Endothelial cell of umbilical vein (primary cell): ENCODE measurements around the gene RIMS4. TPM values are rescaled to one million over a fixed set of nuclear protein-coding genes. Genes with fewer than 3 reads are reported as not detected.

Source experiments
- BruUV-seq: library from RNA; stranded (reverse); fragments of 400-500 nt; replicated peaks from 2 replicates; lab custom pipeline; 2021; lab: Mats Ljungman, UMichigan
- CTCF ChIA-PET: fragments of 300-600, 350-600 bp; sonication (Branson Sonifier 250); formaldehyde crosslinking; loops from one replicate; lab custom pipeline; 2021; ENCODE audit warnings: antibody characterized with exemption, inconsistent platforms; lab: Charles Lee
- POLR2A ChIA-PET: fragments of 300-600, 350-600 bp; sonication (Branson Sonifier 250); formaldehyde crosslinking; loops from one replicate; lab custom pipeline; 2021; ENCODE audit warnings: antibody characterized with exemption, inconsistent platforms; lab: Charles Lee
- DNase-seq: peaks from one replicate; pipeline ENCODE4 v3.0.0-alpha.2; 2011; ENCODE audit warnings: low read depth, low spot score
- FAIRE-seq: peaks from 2 replicates; lab custom pipeline; 2011; peaks lifted over from hg19 to GRCh38; lab: Jason Lieb, UNC
- H2AFZ ChIP-seq: 2 replicates; pipeline ENCODE4 v1.6.0; 2012; ENCODE audit warnings: low read depth, low read length, control low read depth, inconsistent platforms
- H3K27ac ChIP-seq: 2 replicates; pipeline ENCODE4 v1.5.1; 2011; ENCODE audit warnings: low read depth, mild to moderate bottlenecking, control low read depth, low read length, moderate library complexity; ENCODE audit not compliant: insufficient read depth
- H3K27me3 ChIP-seq, 2 experiments: 2 replicates each; pipeline versions ENCODE4 v1.6.0 to v1.6.1; 2011; ENCODE audit warnings: low read length in 2 of 2, mixed read lengths in 1 of 2; ENCODE audit not compliant: control insufficient read depth in 2 of 2, insufficient read depth in 2 of 2
- H3K36me3 ChIP-seq, 2 experiments: 2 replicates in 1 of 2; 3 replicates in 1 of 2; pipeline ENCODE4 v1.5.1; 2011; ENCODE audit warnings: low read length in 2 of 2, mild to moderate bottlenecking in 1 of 2, moderate library complexity in 1 of 2; ENCODE audit not compliant: control insufficient read depth in 2 of 2, insufficient read depth in 2 of 2; ENCODE audit errors: extremely low read depth in 1 of 2
- H3K4me1 ChIP-seq: 3 replicates; pipeline ENCODE4 v1.5.1; 2011; ENCODE audit warnings: mild to moderate bottlenecking, low read length; ENCODE audit not compliant: control insufficient read depth, insufficient read depth; ENCODE audit errors: extremely low read depth
- H3K4me2 ChIP-seq: 2 replicates; pipeline ENCODE4 v1.6.1; 2011; ENCODE audit warnings: low read length, control low read depth, mixed read lengths; ENCODE audit not compliant: insufficient read depth
- H3K4me3 ChIP-seq, 3 experiments: fragments of 200-600 bp in 1 of 3; sonication (generic), shearing (Covaris generic) in 1 of 3; replicated peaks in 1 of 3; 2 replicates each; pipeline ENCODE4 v1.5.1; 2011 to 2016; ENCODE audit warnings: control low read depth in 3 of 3, low read length in 3 of 3, mild to moderate bottlenecking in 2 of 3, inconsistent platforms in 1 of 3, low read depth in 1 of 3, moderate library complexity in 1 of 3; ENCODE audit not compliant: insufficient read depth in 1 of 3
- H3K79me2 ChIP-seq: 2 replicates; pipeline ENCODE4 v1.6.0; 2012; ENCODE audit warnings: low read length, inconsistent platforms; ENCODE audit not compliant: control insufficient read depth, insufficient read depth
- H3K9ac ChIP-seq: replicated peaks from 2 replicates; pipeline ENCODE3; 2011; ENCODE audit warnings: low read length, control low read depth; ENCODE audit not compliant: insufficient read depth; ENCODE audit errors: extremely low read depth
- H3K9me1 ChIP-seq: replicated peaks from 3 replicates; pipeline ENCODE4 v1.6.0; 2011; ENCODE audit warnings: mild to moderate bottlenecking, low read length; ENCODE audit not compliant: control insufficient read depth, insufficient read depth; ENCODE audit errors: extremely low read depth
- H3K9me3 ChIP-seq: replicated peaks from 2 replicates; pipeline ENCODE4 v1.5.1; 2012; ENCODE audit warnings: low read length, inconsistent platforms; ENCODE audit not compliant: control insufficient read depth, insufficient read depth
- H4K20me1 ChIP-seq: replicated peaks from 2 replicates; pipeline ENCODE3; 2011; ENCODE audit warnings: mild to moderate bottlenecking, low read length; ENCODE audit not compliant: control insufficient read depth, insufficient read depth; ENCODE audit errors: extremely low read depth
- CTCF ChIP-seq, 2 donors: IDR thresholded peaks; 1 replicate in 1 of 2; 2 replicates in 1 of 2; pipeline ENCODE4 v1.5.1; 2011; ENCODE audit warnings: low read length in 2 of 2, mild to moderate bottlenecking in 2 of 2, moderate library complexity in 2 of 2, control low read depth in 1 of 2, inconsistent platforms in 1 of 2, low read depth in 1 of 2; ENCODE audit not compliant: insufficient read depth in 1 of 2; ENCODE audit errors: extremely low read depth in 1 of 2
- EZH2 ChIP-seq: IDR thresholded peaks from 2 replicates; pipeline ENCODE4 v1.6.1; 2012; ENCODE audit warnings: borderline replicate concordance, low read depth, mild to moderate bottlenecking, moderate library complexity, low read length, inconsistent platforms; ENCODE audit not compliant: severe bottlenecking
- FOS ChIP-seq: IDR thresholded peaks from 2 replicates; pipeline ENCODE4 v1.6.1; 2011; ENCODE audit warnings: mild to moderate bottlenecking, low read length, moderate library complexity, borderline replicate concordance; ENCODE audit not compliant: insufficient read depth
- GATA2 ChIP-seq: IDR thresholded peaks from 2 replicates; pipeline ENCODE4 v1.7.0; 2011; ENCODE audit warnings: low read depth, mild to moderate bottlenecking, moderate library complexity, mixed read lengths, low read length; ENCODE audit not compliant: insufficient read length, insufficient read depth
- JUN ChIP-seq: IDR thresholded peaks from 2 replicates; pipeline ENCODE4 v1.6.1; 2011; ENCODE audit warnings: borderline replicate concordance, low read depth; ENCODE audit not compliant: insufficient read length, insufficient read depth
- MAX ChIP-seq: IDR thresholded peaks from 2 replicates; pipeline ENCODE4 v1.6.1; 2011; ENCODE audit not compliant: insufficient read depth, insufficient read length
- MYC ChIP-seq: IDR thresholded peaks from one replicate; pipeline ENCODE4 v1.6.1; 2011; ENCODE audit warnings: mild to moderate bottlenecking, low read depth, low read length
- POLR2A ChIP-seq: IDR thresholded peaks from 2 replicates; pipeline ENCODE4 v1.6.1; 2012; ENCODE audit warnings: low read depth, mild to moderate bottlenecking, control low read depth, low read length
- POLR2AphosphoS5 ChIP-seq: IDR thresholded peaks from 2 replicates; pipeline ENCODE4 v1.6.1; 2012; ENCODE audit warnings: low read depth, mild to moderate bottlenecking, control low read depth, low read length, moderate library complexity; ENCODE audit not compliant: insufficient read depth
- dilution Hi-C: fragments of 300-500 bp; cut with MboI; formaldehyde crosslinking; loops from one replicate; pipeline ENCODE4 v1.15.0; 2019; ENCODE audit warnings: low sequenced_read_pairs; ENCODE audit not compliant: extremely low pct_ligation_motif_present
- intact Hi-C: fragments of 100-400 bp; cut with micrococcal nuclease; formaldehyde crosslinking; loops from one replicate; pipeline ENCODE4 v1.10.0; 2022
- polyA plus RNA-seq, 4 experiments: library from polyadenylated mRNA; depleted of rRNA in 3 of 4; stranded (reverse) in 3 of 4; unstranded in 1 of 4; fragments of >200 nt; gene quantifications; 2 replicates each; pipeline versions ENCODE4 v1.2.1 to v1.2.3, GENCODE V29; 2011 to 2012; ENCODE audit warnings: missing spikeins in 1 of 4
- total RNA-seq: library from RNA; stranded (reverse); gene quantifications from 2 replicates; pipeline ENCODE4 v1.2.3, GENCODE V29; 2021

Gene RIMS4
- total and polyA plus RNA-seq, 2 donors (not counting 3 experiments of a cell fraction or from before 2014, with no cell fraction given), result not detected

- Histone ChIP-seq H3K4me1 (no peaks in the 10 kb centered on the region), H3K9ac (no peak overlapping the region), H3K79me2 (no peaks in the 10 kb centered on the region), H3K27ac (no peak overlapping the region), H3K4me3 (no peak overlapping the region), H3K27me3 (peaks cover 4 to 6% of the 10 kb centered on the region in 2 experiments), H3K9me1 (no peaks in the 10 kb centered on the region), H3K9me3 (no peaks in the 10 kb centered on the region), H4K20me1 (no peaks in the 10 kb centered on the region), H3K4me2 (no peak overlapping the region), H2AFZ (no peak overlapping the region), H3K36me3 (no peaks in the 10 kb centered on the region)
- FAIRE-seq, result no peak
- dilution Hi-C loops, result loop anchor here (5.0 kb wide), 1 partner anchor 77 kb away; no protein-coding TSS in a partner anchor
- no TSS peak for BruUV-seq
- POLR2A ChIA-PET, result no interaction called here
- TF ChIP-seq FOS (no peak), POLR2AphosphoS5 (no peak), GATA2 (no peak), CTCF (IDR thresholded peaks at IDR 0.05; ENCODE audit: extremely low read depth in 1 of 2, insufficient read depth in 1 of 2, low read depth in 1 of 2, low read length in 2 of 2) (no peak), MYC (no peak), MAX (no peak), EZH2 (no peak), POLR2A (no peak), JUN (no peak)
- no peak for DNase-seq
- CTCF ChIA-PET, result no interaction called here
- intact Hi-C loops, result no loop called here
Measured at GRCh38 chr20:44834693-44835092, 24.3 kb upstream of the RIMS4 start.
